Spleen (tissue), 11 donors: ENCODE data around the gene GPR84. TPM values are rescaled to one million over a fixed set of nuclear protein-coding genes. Genes with fewer than 3 reads are reported as not detected.

Source experiments
- DNase-seq: peaks from one replicate; pipeline ENCODE4 v3.0.0-alpha.2; 2020
- H3K27ac ChIP-seq, 8 donors: fragments of 200-600 bp; sonication (generic) in 7 of 8; 1 replicate in 4 of 8; 2 replicates in 4 of 8; pipeline versions ENCODE4 v1.5.0 to v1.8.0; 2016 to 2021; ENCODE audit warnings: inconsistent platforms in 4 of 8, mild to moderate bottlenecking in 4 of 8, moderate library complexity in 1 of 8
- H3K27me3 ChIP-seq, 7 donors: fragments of 200-600 bp; sonication (generic) in 6 of 7; replicated peaks in 1 of 7; 1 replicate in 4 of 7; 2 replicates in 3 of 7; pipeline versions ENCODE4 v1.5.0 to v1.8.0; 2016 to 2021; ENCODE audit warnings: inconsistent platforms in 3 of 7, mild to moderate bottlenecking in 1 of 7
- H3K36me3 ChIP-seq, 6 donors: fragments of 200-600 bp; sonication (generic) in 5 of 6; 1 replicate in 4 of 6; 2 replicates in 2 of 6; pipeline versions ENCODE4 v1.5.0 to v1.8.0; 2016 to 2021; ENCODE audit warnings: inconsistent platforms in 2 of 6
- H3K4me1 ChIP-seq, 6 donors: fragments of 200-600 bp; sonication (generic) in 5 of 6; 1 replicate in 3 of 6; 2 replicates in 3 of 6; pipeline versions ENCODE4 v1.5.0 to v1.8.0; 2016 to 2021; ENCODE audit warnings: inconsistent platforms in 3 of 6
- H3K4me3 ChIP-seq, 8 donors: fragments of 200-600 bp; sonication (generic) in 7 of 8; 1 replicate in 4 of 8; 2 replicates in 4 of 8; pipeline versions ENCODE4 v1.5.0 to v1.8.0; 2016 to 2021; ENCODE audit warnings: inconsistent platforms in 4 of 8, mild to moderate bottlenecking in 4 of 8, moderate library complexity in 2 of 8
- H3K9me3 ChIP-seq, 8 donors: fragments of 200-600 bp; sonication (generic) in 7 of 8; 1 replicate in 4 of 8; 2 replicates in 4 of 8; pipeline versions ENCODE4 v1.5.0 to v1.8.0; 2016 to 2021; ENCODE audit warnings: inconsistent platforms in 4 of 8
- CTCF ChIP-seq, 11 experiments: fragments of 200-600 bp in 7 of 11; fragments of 450-650 bp in 4 of 11; sonication (generic) in 4 of 11; IDR thresholded peaks in 8 of 11; conservative IDR thresholded peaks in 3 of 11; 1 replicate in 7 of 11; 2 replicates in 4 of 11; pipeline versions ENCODE4 v1.4.0 to v1.8.0; 2016 to 2021; ENCODE audit warnings: antibody characterized with exemption in 11 of 11, inconsistent platforms in 4 of 11, mild to moderate bottlenecking in 1 of 11
- POLR2A ChIP-seq, 3 donors: fragments of 450-650 bp; IDR thresholded peaks; one replicate each; pipeline ENCODE4 v1.5.1; 2017; ENCODE audit warnings: antibody characterized with exemption in 3 of 3, mild to moderate bottlenecking in 1 of 3
- POLR2AphosphoS5 ChIP-seq, 3 donors: sonication (generic); formaldehyde crosslinking; IDR thresholded peaks; one replicate each; pipeline ENCODE4 v1.5.1; 2017; ENCODE audit warnings: antibody characterized with exemption in 3 of 3
- WGBS, 5 donors: extraction: QIAGEN DNeasy Blood & Tissue Kit in 3 of 5; methylation state at CpG; one replicate each; pipeline versions ENCODE4 v1.1.5 to v1.1.7; 2013 to 2018; 5-methylcytosine and 5-hydroxymethylcytosine counted together
- intact Hi-C: fragments of 100-400 bp; cut with DNase I; formaldehyde crosslinking; loops from one replicate; pipeline ENCODE4 v1.15.0; 2023; ENCODE audit warnings: low total_unique reads
- polyA plus RNA-seq, 3 donors: library from polyadenylated mRNA; stranded (reverse); fragments of 200-250 nt; gene quantifications; one replicate each; pipeline ENCODE4 v1.2.1, GENCODE V29; 2013
- total RNA-seq, 7 donors: library from RNA; depleted of rRNA in 3 of 7; stranded (reverse); fragments of >200 nt in 3 of 7; fragmentation: NEBNext Ultra II Directional in 4 of 7; extraction: Animal tissue kit (Norgen Biotek cat#: 25700) in 4 of 7; gene quantifications; one replicate each; pipeline versions ENCODE4 v1.1.0 to v1.2.1, GENCODE V29; 2016 to 2021
- donor health status: healthy with polysubstance abuse.
- donor health status: DM: no; HTN: no; CAD: no; lungs with moderate emphysema.
- donor health status: DM: no; HTN: no; CAD: no.
- donor health status: Bipolar disorder and iron deficiency.
- donor health status: healthy.
- donor health status: DM: no; HTN: no; CAD: no.
- donor health status: DM: yes; HTN: yes; CAD: no.

Gene GPR84
- total and polyA plus RNA-seq, 10 donors: 0.35 to 12.5 (median 2.3) TPM

- 64 to 88% (median 76%) methylated on average over 6 of the region's 6 CpGs for WGBS, 5 donors
- Histone ChIP-seq H3K4me1 (peaks cover 3 to 80% (median 36%) of the 10 kb centered on the region in 6 donors), H3K36me3 (no peaks in the 10 kb centered on the region), H3K27ac (peak overlapping the region in 5 of 8 donors; percentile 33 to 80 (median 72)), H3K4me3 (peak overlapping the region in 2 of 8 donors; percentile 0 to 4), H3K27me3 (no peaks in the 10 kb centered on the region), H3K9me3 (no peaks in the 10 kb centered on the region)
- DNase-seq: no peak
- TF ChIP-seq POLR2A (IDR thresholded peaks at IDR 0.05) (no peak), POLR2AphosphoS5 (IDR thresholded peaks at IDR 0.05) (no peak), CTCF (IDR thresholded peaks at IDR 0.05 in 8 of 11, conservative IDR thresholded peaks at IDR 0.05 in 3 of 11) (no peak)
- intact Hi-C loops: loop anchor here (10.0 kb wide), 2 partner anchors 109 to 149 kb away; no protein-coding TSS in a partner anchor
These were observed 668 bp downstream of the GPR84 start for GRCh38 chr12:54363618-54364017.

GRCh38 chr12:54363047-54363446, 1.2 kb downstream of the GPR84 start:
- H3K4me1 ChIP-seq: peaks cover 7 to 80% (median 36%) of the 10 kb centered on the region in 6 donors
- peak overlapping the region in 2 of 8 donors; percentile 0 to 4 for H3K4me3 ChIP-seq
- no peaks in the 10 kb centered on the region for H3K9me3 ChIP-seq
- intact Hi-C loops: loop anchor here (10.0 kb wide), 2 partner anchors 108 to 148 kb away; no protein-coding TSS in a partner anchor
- no peaks in the 10 kb centered on the region for H3K36me3 ChIP-seq
- 60 to 82% (median 76%) methylated on average over 8 of the region's 8 CpGs for WGBS, 5 donors
- TF ChIP-seq CTCF (IDR thresholded peaks at IDR 0.05 in 8 of 11, conservative IDR thresholded peaks at IDR 0.05 in 3 of 11) (no peak), POLR2A (IDR thresholded peaks at IDR 0.05) (no peak), POLR2AphosphoS5 (IDR thresholded peaks at IDR 0.05) (no peak)
- no peaks in the 10 kb centered on the region for H3K27me3 ChIP-seq
- no peak for DNase-seq
- peak overlapping the region in 2 of 8 donors; percentile 79 to 80 for H3K27ac ChIP-seq

- TF ChIP-seq CTCF (IDR thresholded peaks at IDR 0.05 in 8 of 11, conservative IDR thresholded peaks at IDR 0.05 in 3 of 11) (peak in 10 of 11 experiments; percentile 20 to 76 (median 60)), POLR2A (IDR thresholded peaks at IDR 0.05) (no peak), POLR2AphosphoS5 (IDR thresholded peaks at IDR 0.05) (no peak)
- H3K9me3 ChIP-seq: no peaks in the 10 kb centered on the region
- peaks cover 0 to 4% (median 0%) of the 10 kb centered on the region in 6 donors for H3K36me3 ChIP-seq
- intact Hi-C loops: loop anchor here (10.0 kb wide), 2 partner anchors 106 to 146 kb away; no protein-coding TSS in a partner anchor
- peaks cover 7 to 83% (median 33%) of the 10 kb centered on the region in 6 donors for H3K4me1 ChIP-seq
- H3K27ac ChIP-seq: peak overlapping the region in 2 of 8 donors; percentile 86 to 87
- WGBS, 5 donors: 72 to 77% (median 74%) methylated on average over 16 of the region's 16 CpGs
- no peaks in the 10 kb centered on the region for H3K27me3 ChIP-seq
- no peak overlapping the region for H3K4me3 ChIP-seq
- peak; percentile 86 for DNase-seq
These were observed 3.4 kb downstream of the GPR84 start for GRCh38 chr12:54360717-54361456.

GRCh38 chr12:54359762-54360351, 4.4 kb downstream of the GPR84 start:
- intact Hi-C loops: loop anchor here (10.0 kb wide), 2 partner anchors 105 to 145 kb away; no protein-coding TSS in a partner anchor
- H3K9me3 ChIP-seq: no peaks in the 10 kb centered on the region
- WGBS, 5 donors: 49 to 63% (median 57%) methylated on average over 9 of the region's 9 CpGs
- H3K27ac ChIP-seq: peak overlapping the region; percentile 73 to 89 (median 86)
- H3K27me3 ChIP-seq: no peaks in the 10 kb centered on the region
- TF ChIP-seq CTCF (IDR thresholded peaks at IDR 0.05 in 8 of 11, conservative IDR thresholded peaks at IDR 0.05 in 3 of 11): no peak
- no peak for TF ChIP-seq POLR2A (IDR thresholded peaks at IDR 0.05)
- TF ChIP-seq POLR2AphosphoS5 (IDR thresholded peaks at IDR 0.05): no peak
- peak overlapping the region; percentile 50 to 74 (median 60) for H3K4me3 ChIP-seq
- peaks cover 0 to 15% (median 0%) of the 10 kb centered on the region in 6 donors for H3K36me3 ChIP-seq
- peaks cover 7 to 75% (median 32%) of the 10 kb centered on the region in 6 donors for H3K4me1 ChIP-seq
- DNase-seq: no peak
